Esophagus muscularis mucosa (tissue), 4 donors: Measurements from ENCODE around the gene IDH3A. TPM values are rescaled to one million over a fixed set of nuclear protein-coding genes. Genes with fewer than 3 reads are reported as not detected.
A peak's percentile ranks its signal among the peaks of the same experiment; 100 is the strongest.

Experiments used
- DNase-seq: peaks from one replicate; pipeline ENCODE4 v3.0.0-alpha.2; 2017; ENCODE audit errors: extremely low spot score
- H3K27ac ChIP-seq, 4 donors: fragments of 200-600 bp; sonication (generic); replicated peaks in 1 of 4; 1 replicate in 3 of 4; 2 replicates in 1 of 4; pipeline ENCODE4 v1.5.1; 2016 to 2019; ENCODE audit warnings: mild to moderate bottlenecking in 1 of 4
- H3K27me3 ChIP-seq, 4 donors: fragments of 200-600 bp; sonication (generic); one replicate each; pipeline versions ENCODE4 v1.5.1 to v1.6.0; 2016 to 2019
- H3K36me3 ChIP-seq, 4 donors: fragments of 200-600 bp; sonication (generic); one replicate each; pipeline ENCODE4 v1.5.1; 2016 to 2019
- H3K4me1 ChIP-seq, 4 donors: fragments of 200-600 bp; sonication (generic); one replicate each; pipeline ENCODE4 v1.5.1; 2016 to 2019
- H3K4me3 ChIP-seq, 4 donors: fragments of 200-600 bp; sonication (generic); 1 replicate in 2 of 4; 2 replicates in 2 of 4; pipeline ENCODE4 v1.5.1; 2016 to 2019; ENCODE audit warnings: mild to moderate bottlenecking in 4 of 4, moderate library complexity in 1 of 4
- H3K9me3 ChIP-seq, 4 donors: fragments of 200-600 bp; sonication (generic); 1 replicate in 3 of 4; 2 replicates in 1 of 4; pipeline ENCODE4 v1.5.1; 2016 to 2019
- EP300 ChIP-seq: sonication (generic); formaldehyde crosslinking; IDR thresholded peaks from one replicate; pipeline ENCODE4 v1.6.1; 2017; ENCODE audit warnings: antibody characterized with exemption
- POLR2A ChIP-seq: fragments of 450-650 bp; IDR thresholded peaks from one replicate; pipeline ENCODE4 v1.6.1; 2017; ENCODE audit warnings: antibody characterized with exemption, moderate library complexity, mild to moderate bottlenecking, low read depth
- POLR2AphosphoS5 ChIP-seq, 2 donors: sonication (generic); formaldehyde crosslinking; IDR thresholded peaks; one replicate each; pipeline ENCODE4 v1.6.1; 2017; ENCODE audit warnings: antibody characterized with exemption in 2 of 2
- WGBS: methylation state at CpG from one replicate; pipeline ENCODE4 v1.1.5; 2018; 5-methylcytosine and 5-hydroxymethylcytosine counted together
- intact Hi-C: fragments of 100-400 bp; cut with DNase I; formaldehyde crosslinking; loops from one replicate; pipeline ENCODE4 v1.15.1; 2023
- total RNA-seq, 4 donors: library from RNA; depleted of rRNA; stranded (reverse); fragments of >200 nt; gene quantifications; one replicate each; pipeline versions ENCODE4 v1.1.0 to v1.2.1, GENCODE V29; 2016
- TF ChIP-seq, protein P1 (sequence below), 3 experiments: fragments of 200-600 bp in 2 of 3; fragments of 450-650 bp in 1 of 3; sonication (generic) in 2 of 3; IDR thresholded peaks; one replicate each; pipeline ENCODE4 v1.5.1; 2017 to 2019; ENCODE audit warnings: antibody characterized with exemption in 3 of 3, mild to moderate bottlenecking in 2 of 3, moderate library complexity in 1 of 3

Gene IDH3A
- total RNA-seq, 4 donors from 2014 or later: 59.4 to 122 (median 78.1) TPM

DNA sequence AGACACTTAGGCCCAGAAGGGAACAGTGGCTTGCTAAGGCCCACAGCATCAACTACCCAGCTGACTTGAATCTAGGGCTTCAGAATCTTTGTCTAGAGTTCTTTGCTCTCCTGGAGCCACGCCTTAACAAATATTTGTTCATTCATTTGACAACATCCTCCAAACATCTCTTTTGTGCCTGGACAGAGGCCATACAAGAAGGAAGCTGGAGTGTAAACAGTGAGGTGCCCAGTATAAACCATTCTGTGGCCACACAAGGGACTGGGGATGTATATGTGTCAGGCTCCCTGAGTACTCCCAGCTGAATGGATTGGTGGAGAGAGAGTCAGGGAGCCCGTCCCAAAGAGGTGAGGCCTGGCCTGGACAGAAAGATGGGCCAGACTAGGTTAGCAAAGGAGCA is 21.3 kb upstream of the IDH3A start:
- intact Hi-C loops: no loop called here
- TF ChIP-seq, protein P1, sequence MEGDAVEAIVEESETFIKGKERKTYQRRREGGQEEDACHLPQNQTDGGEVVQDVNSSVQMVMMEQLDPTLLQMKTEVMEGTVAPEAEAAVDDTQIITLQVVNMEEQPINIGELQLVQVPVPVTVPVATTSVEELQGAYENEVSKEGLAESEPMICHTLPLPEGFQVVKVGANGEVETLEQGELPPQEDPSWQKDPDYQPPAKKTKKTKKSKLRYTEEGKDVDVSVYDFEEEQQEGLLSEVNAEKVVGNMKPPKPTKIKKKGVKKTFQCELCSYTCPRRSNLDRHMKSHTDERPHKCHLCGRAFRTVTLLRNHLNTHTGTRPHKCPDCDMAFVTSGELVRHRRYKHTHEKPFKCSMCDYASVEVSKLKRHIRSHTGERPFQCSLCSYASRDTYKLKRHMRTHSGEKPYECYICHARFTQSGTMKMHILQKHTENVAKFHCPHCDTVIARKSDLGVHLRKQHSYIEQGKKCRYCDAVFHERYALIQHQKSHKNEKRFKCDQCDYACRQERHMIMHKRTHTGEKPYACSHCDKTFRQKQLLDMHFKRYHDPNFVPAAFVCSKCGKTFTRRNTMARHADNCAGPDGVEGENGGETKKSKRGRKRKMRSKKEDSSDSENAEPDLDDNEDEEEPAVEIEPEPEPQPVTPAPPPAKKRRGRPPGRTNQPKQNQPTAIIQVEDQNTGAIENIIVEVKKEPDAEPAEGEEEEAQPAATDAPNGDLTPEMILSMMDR (IDR thresholded peaks at IDR 0.05): no peak
- no peak for TF ChIP-seq POLR2A
- TF ChIP-seq POLR2AphosphoS5 (IDR thresholded peaks at IDR 0.05): no peak
- no peak for TF ChIP-seq EP300
- Histone ChIP-seq H3K27ac (no peak overlapping the region), H3K36me3 (no peaks in the 10 kb centered on the region), H3K4me3 (no peak overlapping the region), H3K9me3 (no peaks in the 10 kb centered on the region), H3K4me1 (peaks cover 11 to 22% (median 19%) of the 10 kb centered on the region in 4 donors), H3K27me3 (no peaks in the 10 kb centered on the region)
- WGBS: 60% methylated on average over 2 of the region's 2 CpGs
- DNase-seq: no peak

DNA sequence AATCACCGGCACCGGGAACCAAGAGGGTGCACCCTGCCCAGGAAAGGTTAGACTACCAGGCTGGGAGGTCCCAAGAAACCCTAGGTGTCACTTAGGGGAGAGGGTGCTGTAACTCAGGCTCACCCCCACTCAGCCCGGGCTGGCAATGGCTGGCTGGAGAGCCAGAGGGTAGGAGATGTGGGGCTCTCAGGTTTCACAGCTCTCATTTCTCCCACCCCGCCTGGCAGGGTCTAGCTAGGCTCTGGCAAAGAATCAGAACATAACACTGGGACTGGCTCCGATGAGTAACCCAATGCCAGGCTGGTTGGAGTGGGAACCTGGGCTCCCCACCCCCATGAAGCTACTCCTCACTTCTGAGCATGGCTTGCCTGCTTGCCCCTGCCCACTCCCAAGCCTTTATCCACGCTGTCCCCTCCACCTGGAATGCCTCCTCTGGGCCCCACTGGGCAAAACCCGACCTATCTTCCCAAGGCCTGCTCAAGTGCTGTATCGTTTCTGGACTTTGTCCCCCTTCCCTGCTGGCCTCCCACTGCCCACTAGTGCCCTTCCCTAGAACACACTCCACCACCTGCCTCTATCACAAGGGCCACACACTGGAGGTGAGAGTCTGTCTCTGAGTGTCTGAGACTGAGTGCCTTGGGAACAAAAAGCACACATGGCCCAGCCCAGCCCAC is 19.9 kb upstream of the IDH3A start:
- Histone ChIP-seq H3K36me3 (no peaks in the 10 kb centered on the region), H3K4me3 (no peak overlapping the region), H3K27me3 (no peaks in the 10 kb centered on the region), H3K9me3 (no peaks in the 10 kb centered on the region), H3K27ac (no peak overlapping the region), H3K4me1 (peaks cover 11 to 22% (median 19%) of the 10 kb centered on the region in 4 donors)
- TF ChIP-seq POLR2AphosphoS5 (IDR thresholded peaks at IDR 0.05): no peak
- no peak for TF ChIP-seq POLR2A
- TF ChIP-seq EP300: no peak
- TF ChIP-seq, protein P1 (IDR thresholded peaks at IDR 0.05): no peak
- intact Hi-C loops: no loop called here
- WGBS: 68% methylated on average over 6 of the region's 8 CpGs
- no peak for DNase-seq

DNA sequence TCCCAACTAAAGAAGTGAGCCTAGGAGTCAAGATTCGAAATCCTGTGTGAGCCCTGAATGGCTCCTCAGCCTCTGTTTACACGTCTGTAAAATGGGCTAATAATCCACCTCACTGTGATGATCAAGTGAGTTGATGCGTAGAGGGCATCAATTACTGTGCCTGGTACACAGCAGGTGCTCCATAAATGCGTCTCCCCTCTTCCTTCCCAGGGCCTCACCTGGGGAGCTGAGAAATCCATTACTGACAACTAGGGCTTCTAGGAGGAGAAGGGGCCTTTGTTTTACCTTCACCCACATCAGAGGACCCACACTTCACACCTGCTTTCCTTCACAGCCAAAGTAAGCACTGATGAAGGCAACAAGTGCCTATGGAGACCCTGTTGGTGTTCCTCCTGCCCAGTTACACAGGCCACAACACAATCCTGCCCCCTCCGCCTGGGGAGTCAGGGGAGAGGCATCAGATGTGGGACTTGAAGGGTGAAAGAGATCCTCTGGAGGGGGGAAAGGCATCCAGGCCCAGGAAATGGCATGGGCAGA is 19.3 kb upstream of the IDH3A start:
- TF ChIP-seq EP300 (no peak), POLR2AphosphoS5 (IDR thresholded peaks at IDR 0.05) (no peak), POLR2A (no peak)
- TF ChIP-seq, protein P1 (IDR thresholded peaks at IDR 0.05): no peak
- Histone ChIP-seq H3K9me3 (no peaks in the 10 kb centered on the region), H3K4me1 (peaks cover 11 to 22% (median 19%) of the 10 kb centered on the region in 4 donors), H3K27me3 (no peaks in the 10 kb centered on the region), H3K4me3 (no peak overlapping the region), H3K36me3 (no peaks in the 10 kb centered on the region), H3K27ac (no peak overlapping the region)
- intact Hi-C loops: no loop called here
- no peak for DNase-seq
- WGBS: 98% methylated on average over 5 of the region's 5 CpGs

DNA sequence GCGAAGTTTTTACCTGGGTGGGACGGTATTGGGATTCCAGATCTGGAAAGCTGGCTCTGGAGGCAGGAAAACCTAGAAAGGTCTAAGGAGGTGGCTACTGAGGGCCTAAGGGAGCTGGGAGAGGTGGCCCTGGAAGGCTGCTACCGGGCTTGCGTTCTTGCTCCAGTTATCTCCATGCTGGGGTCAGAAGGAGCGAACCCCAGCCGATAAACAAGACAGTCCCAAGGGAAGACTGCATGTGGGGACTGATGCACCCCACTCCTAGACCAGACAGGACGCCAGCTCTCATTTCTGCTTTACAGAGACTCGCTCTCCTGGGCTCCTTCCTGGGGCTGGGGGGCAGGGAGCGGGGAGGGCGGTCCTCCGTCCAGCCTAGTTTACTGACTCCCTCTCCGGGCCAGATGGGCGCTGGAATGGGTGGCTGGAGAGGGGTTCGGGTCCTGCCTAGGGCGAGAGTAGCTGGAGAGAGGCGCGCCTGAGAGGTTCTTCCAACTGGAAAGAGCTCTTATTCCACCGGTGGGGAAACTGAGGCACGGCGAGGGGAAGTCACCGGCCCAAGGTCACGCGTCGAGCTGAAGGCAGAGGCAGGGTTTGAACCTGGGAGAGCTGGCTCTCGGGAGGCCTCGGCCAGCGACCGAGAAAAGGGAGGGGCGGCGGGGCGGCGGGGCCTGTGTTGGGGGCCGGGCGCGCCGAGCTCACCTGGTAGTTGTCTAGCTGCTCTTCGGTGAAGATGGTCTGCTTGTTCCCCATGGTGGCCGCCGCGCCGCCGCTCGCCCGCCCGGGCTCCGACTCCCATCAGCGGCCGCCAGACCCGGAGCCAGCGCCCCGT is 18.5 kb upstream of the IDH3A start:
- intact Hi-C loops: no loop called here
- Histone ChIP-seq H3K27ac (peak overlapping the region; percentile 85 to 88 (median 86)), H3K36me3 (no peaks in the 10 kb centered on the region)

More for the DNA sequence above, 18.5 kb upstream of the IDH3A start:
- 74% methylated on average over 16 of the region's 51 CpGs for WGBS
- H3K4me1 ChIP-seq: peaks cover 11 to 22% (median 19%) of the 10 kb centered on the region in 4 donors
- DNase-seq: no peak
- TF ChIP-seq POLR2AphosphoS5 (IDR thresholded peaks at IDR 0.05) (no peak), EP300 (no peak), POLR2A (no peak)
- TF ChIP-seq, protein P1 (IDR thresholded peaks at IDR 0.05): no peak
- peak overlapping the region; percentile 77 to 92 (median 88) for H3K4me3 ChIP-seq
- no peaks in the 10 kb centered on the region for H3K9me3 ChIP-seq
- no peaks in the 10 kb centered on the region for H3K27me3 ChIP-seq
